ENCODE results near the gene PDE9A.

PDE9A gene

DNA sequence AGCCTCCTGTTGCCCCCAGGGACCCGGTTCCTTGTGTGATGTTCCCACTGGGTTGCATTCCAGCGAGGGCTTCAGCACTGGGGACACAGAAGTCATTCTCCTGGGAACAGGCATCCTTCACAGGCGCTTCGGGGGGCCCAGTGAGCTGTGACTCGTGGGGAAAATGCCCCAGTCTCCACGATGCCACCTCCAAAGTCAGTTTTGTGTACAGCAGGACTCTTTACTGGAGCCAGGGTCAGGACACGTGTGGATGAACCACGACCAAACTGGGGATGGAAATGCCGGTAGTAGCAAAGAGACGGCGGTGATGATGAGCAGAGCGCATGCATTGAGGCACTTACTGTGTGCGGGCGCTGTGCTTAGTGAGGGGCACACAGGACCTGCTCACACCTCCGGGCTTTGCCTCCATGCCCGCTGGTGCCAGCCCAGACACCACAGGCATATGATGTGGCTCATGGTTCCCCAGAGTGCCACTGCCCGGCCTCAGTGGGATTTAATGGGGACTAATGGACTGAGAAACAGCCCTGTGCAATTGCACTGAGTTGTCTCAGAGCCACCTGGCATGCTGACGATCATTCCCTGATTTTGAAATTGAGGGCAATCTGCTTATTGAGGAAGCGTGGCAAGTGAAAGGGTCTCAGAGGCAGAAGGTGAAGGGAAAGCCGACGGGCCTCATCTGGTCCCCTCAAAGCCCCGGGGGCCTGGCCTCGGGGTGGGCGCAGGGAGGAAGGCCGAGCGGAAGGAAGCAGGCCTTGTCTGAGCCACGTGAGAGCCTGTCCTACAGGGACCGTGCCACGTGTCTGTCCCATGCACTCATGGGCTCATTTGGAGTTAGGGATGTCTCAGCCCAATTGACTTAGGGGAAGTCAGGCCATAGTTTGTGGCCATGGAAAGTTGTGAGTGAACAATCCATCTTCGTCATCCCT is 91.4 kb downstream of the PDE9A start:
- DNase-seq, result peak; percentile 12

DNA sequence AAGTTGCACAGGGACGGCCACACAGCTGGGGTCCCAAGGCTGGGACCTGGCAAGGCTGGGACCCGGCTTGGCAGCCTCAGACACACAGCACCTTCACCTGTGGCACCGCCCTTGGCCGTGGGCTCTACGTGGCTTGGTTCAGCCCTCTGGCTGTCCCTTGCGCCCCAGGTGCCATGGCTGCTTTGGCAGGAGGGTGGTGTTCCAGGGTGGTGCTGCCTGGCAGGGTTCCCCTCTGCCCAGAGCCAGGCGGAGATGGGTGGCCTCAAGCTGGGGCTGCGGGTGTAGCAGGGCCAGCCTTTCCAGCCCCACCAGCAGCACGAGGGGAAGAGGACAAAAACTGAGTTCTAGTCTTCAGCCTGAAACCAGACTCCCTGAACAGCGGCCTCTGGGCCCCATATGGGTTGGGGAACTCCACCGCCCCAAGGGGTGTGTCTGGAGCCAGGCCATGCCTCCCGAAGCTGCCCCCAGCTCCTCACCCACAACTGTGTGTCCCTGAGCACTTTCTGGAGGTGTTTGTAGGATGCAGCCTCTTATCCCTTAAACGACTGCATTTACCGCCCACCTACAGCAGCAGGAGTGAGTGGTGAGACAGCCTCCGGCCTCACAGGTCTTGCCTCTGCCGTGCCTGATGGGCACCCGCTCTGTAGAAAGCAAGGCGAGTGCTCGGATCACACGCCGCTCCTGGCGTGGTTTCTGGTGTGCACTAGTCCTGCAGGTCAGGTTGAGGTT is 92.3 kb downstream of the PDE9A start:
- DNase-seq, result no peak

DNA sequence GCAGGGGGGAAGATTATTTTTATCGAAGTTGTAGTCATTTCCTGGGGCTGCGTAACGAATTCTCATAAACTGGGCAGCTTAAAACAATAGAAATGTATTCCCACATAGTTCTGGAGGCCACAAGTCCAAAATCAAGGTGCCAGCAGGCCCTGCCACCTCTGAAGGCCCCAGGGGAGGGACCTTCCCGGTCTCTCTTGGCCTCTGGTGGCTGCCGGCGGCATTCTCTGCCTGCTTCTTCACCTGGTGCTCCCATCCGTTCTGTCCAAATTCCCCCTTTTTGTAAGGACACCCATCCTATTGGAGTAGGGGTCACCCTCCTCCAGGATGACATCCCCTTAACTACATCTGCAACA is 92.8 kb downstream of the PDE9A start:
- DNase-seq, result no peak

DNA sequence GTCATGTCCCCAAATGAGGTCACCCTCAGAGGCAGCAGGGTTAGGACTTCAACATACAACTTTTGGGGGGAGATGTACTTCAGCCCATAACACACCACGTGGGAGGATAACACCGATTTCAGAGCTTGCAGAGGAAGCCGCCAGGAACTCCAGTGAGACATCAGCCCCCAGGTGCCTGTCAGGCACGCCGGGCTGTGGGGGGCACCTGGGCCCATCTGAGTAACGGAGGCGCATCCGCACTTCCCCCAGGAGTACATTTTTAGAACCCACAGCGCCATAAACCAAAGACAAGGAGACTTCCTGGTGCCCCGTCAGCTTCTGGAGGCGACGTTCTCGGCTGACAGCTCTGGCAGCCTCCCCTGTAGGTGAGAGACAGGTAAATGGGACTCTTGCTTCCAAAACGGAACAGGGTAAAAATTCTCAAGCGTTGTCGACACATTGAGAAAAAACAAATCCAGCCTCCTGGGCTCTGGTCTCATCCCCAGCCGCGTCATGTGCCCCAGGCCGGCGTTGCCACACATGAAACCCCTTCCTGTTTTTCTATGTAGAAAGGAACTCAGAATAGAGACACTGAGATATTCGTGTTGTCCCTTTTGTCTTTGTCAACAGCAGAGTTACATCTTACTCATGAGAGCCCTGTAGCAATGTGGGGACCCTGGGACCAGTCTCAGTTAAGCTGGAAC is 93.3 kb downstream of the PDE9A start:
- no peak for DNase-seq

DNA sequence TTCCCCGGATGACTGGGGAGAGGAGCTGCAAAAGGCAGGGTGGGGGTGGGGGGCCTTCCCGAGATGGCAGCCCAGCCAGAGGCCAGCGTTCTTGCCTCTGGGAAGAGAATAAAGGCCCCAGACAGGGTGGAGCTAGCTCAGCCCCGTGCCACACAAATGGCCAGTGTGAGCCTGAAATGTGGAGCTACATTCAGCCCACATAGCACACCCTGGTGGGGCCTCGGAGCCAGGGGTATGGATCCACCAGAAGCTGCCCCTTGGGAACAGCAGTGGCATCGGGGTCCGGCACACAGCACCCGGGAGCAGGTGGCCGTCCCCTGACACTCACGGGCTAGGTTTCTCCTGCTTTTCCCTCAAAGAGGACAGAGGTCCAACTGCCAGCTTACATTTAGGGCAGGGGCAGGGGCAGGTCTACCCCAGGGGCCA is 93.9 kb downstream of the PDE9A start:
- DNase-seq, result no peak

DNA sequence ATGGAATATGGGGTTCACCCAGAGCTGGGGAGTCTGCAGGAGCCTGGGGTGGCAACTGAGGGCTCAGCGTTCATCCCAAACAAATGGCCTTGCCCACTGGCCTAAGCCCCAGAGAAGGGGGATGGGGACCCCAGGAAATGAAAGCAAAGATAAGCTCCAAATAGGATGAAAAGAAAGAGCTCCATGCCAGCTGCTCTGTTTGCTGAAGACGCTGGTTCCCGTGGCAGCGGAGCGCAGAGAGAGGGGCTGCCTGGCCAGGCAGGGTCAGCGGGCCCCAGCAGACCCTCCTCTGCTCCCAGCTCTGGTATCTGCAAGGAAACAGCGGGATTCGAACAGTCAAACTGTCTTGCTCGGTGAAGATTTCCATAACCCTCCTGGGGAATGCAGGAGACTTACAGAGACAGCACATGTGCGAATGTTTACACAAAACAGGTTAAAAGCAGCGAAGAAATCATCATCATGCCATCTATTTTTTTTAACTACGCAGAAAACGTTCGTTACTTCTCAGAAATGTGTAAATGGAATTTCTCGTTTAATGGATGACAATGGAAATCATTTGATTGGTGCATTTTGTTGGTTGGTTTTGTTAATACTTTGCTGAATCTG is 94.4 kb downstream of the PDE9A start:
- no peak for DNase-seq

DNA sequence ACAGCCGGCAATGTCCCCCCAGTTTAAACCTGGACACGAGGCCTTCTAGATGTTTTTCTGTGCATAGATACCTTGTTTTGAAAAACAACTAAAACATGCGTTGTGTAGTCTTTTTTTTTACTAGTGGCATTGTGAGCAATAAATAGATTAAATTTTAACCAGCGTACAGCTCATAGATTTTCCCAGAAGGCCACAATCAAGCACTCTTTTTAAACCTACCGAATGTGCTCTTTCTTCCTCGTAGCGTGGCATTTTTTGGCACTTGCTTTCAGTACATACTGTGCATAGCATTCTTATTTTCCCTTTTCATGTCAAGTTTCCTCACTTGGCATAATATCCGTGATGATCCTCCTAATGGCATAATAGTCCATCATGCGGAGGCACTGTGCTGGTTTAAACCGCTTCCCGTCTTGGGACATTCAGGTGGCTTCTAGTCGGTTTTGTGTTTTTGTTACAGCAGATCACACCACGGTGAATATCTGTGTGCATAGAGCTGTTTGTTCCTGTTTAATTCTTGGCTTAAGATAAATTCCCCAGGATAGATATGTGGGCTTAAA is 95.3 kb downstream of the PDE9A start:
- DNase-seq, result no peak

DNA sequence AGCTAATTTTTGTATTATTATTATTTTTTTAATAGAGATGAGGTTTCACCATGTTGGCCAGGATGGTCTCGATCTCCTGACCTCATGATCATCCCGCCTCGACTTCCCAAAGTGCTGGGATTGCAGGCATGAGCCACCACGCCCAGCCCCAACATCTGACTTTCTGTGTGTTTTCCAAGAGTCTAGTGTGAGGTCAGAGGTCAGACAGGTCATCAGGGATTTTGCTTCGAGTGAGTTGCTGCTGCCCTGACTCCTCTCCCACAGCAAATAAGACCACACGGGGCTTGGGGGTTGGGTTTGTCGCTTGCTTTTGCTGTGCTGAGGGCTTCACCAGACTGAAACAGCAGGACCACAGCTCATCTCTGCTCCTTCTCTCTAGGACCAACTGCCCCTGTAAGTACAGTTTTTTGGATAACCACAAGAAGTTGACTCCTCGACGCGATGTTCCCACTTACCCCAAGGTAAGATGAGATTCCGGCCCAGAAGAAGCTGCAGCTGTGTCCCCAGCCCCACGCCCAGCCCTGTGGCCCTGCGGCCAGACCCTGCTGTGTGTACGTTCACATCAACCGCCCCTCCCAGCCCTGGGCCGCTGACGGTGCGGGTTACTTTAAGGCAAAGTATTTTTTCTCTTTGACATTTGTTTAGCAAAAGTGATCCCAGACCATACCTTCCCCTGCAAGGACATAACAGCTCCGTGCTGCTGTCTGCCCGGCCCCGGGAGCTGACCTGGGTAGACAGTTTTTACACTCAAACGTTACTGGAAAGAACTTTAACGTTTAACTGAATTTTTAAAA is 97.5 kb downstream of the PDE9A start:
- peak; percentile 8 for DNase-seq

DNA sequence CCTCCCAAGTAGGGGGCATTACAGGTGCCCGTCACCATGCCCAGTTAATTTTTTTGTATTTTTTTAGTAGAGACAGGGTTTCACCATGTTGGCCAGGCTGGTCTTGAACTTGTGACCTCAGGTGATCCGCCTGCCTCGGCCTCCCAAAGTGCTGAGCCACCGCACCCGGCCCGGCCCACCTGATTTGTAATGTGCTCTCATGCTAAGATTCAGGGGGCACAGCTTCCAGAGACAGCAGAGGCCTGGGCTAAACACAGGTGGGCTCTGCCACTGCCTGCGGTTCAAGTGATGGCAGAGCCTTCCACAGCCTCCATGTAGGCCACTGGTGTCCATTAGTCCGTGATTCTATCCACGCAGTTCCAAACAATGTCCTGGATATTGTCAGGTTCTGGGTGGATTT is 98.4 kb downstream of the PDE9A start:
- no peak for DNase-seq

DNA sequence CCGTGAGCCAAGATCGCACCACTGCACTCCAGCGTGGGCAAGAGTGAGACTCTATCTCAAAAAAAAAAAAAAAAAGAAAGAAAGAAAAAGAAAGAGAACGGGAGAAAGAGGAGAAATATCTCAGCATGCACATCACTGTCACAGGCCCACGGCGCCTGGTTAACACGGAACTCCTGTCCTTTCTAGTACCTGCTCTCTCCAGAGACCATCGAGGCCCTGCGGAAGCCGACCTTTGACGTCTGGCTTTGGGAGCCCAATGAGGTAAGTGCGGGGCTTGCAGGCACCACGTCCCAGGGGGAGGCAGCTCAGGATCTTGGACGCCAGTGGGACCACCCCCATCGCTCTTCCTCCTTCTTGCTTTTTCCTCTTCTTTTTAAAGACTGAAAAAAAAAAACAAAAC is 100.4 kb downstream of the PDE9A start:
- no peak for DNase-seq

DNA sequence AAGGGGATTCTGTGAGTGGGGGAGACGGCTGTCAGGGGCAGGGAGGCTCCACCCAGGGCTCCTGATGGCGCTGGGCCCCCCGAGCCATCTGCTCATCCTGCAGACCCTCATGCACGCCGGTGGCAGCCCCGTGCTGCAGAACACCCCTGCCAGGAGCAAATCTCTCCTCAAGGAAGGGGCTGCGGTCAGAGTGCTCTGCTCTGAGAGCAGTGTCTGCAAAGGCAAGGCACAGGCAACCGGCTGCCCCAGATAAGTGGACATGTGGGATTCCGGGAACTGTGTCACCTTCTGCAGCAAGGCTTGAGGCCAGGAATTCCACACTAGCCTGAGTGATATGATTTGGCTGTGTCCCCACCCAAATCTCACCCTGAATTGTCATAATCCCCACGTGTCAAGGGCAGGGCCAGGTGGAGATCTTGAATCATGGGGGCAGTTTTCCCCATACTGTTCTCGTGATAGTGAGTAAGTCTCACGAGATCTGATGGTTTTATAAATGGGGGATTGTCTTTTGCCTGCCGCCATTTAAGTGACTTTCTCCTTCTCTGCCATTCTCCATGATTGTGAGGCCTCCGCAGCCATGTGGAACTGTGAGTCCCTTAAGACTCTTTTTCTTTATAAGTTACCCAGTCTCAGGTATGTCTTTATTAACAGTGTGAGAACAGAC is 101.0 kb downstream of the PDE9A start:
- DNase-seq, result no peak

DNA sequence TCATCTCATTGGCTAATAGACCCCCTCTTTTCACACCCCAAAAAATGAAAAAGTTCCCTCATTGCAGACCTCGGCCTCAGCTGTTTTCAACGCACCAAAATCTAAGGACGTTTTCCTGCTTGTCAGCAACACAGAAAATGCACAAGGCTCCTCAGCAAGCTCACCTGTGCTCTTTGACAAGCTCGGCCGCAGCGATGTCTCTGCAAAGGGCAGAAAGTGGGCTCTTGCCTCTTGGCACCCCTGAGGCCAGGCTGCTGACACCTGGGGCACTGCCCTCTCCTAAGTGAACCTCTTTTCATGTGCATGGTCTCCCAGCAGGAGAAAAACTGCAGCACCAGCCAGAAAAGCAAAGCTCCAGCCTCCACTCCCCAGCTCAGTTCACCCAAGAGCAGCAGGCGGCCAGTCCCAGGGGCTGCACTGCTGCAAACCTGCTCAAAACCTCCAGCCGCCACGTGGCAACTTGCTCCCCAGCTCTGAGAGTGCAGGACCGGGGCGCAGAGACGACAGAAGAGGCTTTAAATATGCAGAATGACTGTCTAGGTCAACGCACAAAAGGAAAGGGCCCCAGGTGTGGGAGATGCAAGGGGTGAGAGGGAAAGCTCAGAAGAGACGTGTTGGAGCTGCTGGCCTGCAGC is 101.7 kb downstream of the PDE9A start:
- no peak for DNase-seq

DNA sequence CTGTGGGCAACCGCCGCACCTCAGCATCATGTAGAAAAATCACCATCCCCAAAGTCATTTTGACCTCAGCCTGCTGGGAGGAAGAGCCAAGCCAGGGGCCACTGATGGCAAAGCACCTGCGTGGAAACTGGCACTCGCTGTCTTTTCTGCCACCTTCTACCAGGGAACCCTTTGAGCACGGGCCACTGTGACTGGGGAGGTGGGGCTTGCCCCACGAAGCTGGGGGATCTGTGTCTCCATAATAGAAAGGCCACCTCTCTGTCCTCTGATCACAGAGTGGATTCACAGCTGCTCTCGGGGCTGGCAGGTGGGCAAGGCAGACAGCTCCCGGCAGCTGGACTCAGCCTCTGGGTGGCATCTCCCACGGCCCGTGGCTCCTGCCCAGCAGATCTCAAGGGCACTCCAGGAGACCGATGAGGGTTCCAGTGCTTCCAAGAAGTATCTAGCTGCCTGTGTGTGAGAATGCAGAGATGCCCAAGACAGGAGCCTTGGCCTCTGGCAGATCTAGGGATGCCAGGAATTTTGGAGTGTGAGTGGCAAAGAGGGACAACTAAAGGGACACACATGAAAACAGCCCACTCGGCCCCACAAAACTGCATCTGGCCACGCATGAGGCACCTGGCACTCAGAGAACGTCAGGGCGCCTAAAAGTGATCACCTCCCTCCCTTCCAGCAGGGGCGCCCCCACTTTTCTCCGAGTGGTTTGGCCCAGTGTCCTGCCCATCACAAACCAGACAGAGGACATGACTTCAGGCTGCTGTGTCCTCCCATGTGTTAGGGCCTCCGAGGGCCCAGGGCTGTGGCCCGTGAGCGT is 102.6 kb downstream of the PDE9A start:
- no peak for DNase-seq

DNA sequence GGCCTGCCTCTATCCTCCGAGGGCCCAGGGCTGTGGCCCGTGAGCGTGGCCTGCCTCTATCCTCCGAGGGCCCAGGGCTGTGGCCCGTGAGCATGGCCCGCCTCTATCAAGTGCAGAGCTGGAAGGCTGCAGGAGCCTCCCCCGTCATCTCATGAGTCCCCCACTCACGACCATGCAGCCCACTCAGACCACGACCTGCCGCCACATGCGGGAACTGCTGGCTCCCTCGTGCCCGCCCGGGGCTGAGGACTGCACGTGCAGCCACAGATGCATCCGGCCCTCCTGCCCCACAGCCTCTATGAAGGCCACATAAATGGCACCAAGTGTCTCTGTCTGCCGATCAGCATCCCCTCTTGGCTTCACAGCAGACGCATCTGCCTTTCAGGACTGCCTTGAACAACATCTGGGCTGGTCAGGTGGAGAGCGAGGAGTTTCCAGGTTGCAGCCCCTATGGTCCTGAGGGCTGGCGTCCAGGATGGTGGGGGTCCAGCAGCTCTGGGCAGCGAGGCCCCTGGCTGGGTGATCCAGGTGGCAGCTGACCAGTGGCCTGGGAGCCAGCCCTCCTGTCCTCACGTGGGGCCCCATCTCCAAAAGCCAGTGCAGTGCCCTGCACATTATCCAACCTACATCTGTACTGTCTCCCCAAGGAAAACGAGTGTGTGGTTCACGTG is 103.3 kb downstream of the PDE9A start:
- no peak for DNase-seq

DNA sequence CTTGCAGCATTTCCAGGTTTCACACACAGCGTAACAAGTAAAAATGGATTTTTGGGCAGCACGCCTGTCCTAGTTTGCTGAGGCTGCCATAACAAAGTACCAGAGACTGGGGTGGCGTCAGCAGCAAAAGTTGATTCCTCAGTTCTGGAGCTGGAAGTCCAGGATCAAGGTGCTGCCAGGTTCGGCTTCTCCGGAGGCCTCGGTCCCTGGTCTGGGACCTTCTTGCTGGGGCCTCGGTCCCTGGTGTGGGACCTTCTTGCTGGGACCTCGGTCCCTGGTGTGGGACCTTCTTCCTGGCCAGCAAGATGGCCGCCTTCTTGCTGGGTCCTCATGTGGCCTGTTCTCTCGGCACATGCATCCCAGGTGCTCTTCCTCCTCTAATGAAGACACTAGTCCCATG is 104.0 kb downstream of the PDE9A start:
- no peak for DNase-seq

DNA sequence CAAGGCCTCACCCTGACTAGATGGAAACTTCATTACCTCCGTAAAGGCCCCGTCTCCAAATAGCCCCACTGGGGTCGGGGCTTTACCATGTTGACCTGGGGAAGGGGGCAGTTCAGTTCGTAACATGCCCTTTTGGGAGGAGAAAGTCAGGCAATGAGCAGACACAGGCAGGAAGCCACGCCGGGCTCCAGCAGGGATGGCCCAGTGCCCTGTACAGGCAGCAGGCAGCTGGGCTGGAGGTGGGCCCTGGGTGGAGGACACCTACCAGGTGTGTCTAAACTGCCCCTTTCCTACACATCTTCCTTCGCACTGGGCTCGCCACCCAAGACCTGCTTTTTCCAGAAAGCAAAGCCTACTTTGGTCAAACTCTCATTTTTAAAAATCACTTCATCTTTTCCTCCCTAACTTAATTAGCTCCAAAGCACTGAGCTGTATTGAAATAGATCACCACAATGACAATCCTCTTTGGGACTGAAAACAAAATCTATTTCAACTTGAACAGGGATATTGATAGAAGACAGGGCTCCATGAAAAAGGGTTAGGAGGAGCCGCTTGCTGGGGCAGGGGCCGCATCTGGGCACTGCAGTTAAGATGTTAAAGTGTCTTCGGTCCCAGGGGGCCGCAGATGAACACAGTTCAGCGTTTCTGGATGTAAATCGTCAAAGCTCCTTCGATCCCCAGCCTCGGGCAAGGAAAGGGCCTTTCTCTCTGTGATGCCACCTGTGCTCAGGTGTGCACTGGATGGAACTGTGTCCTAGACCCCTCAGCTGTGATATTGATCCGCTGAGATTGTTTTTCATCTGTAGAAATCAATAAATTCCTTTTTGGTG is 104.6 kb downstream of the PDE9A start:
- no peak for DNase-seq

DNA sequence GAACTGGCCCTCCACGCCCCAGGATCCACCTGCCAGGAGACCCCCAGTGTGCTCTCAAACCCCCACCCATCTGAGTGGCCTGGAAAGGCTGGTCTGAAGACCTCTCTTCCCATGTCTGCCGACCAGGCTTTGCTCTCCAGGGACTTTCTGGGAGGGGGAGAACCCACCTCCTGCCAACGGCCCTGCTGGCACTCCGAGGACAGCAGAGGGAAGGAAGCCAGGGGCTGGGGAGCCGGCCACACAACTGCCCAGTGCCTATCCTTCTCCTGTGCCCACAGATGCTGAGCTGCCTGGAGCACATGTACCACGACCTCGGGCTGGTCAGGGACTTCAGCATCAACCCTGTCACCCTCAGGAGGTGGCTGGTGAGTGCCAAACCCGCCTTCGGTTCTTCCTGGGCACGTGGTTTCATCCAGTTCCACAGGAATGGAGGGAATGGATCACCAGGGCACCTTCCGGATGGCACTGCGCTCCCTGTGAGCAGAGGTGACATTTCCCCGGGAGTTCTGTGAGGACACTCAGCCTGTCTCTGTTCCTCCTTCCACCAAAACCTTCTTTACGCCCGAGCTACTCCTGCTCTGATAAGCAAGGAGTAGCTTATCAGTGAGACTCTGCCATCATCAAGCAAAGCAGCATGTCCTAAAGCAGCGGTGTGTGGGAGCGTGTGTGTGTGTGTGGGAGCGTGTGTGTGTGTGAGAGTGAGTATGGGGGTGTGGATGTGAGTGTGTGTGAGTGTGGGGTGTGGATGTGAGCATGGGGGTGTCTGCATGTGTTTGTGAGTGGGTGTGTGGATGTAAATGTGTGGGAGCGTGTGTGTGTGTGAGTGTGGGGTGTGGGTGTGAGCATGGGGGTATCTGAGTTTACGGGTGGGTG is 105.5 kb downstream of the PDE9A start:
- DNase-seq, result no peak

DNA sequence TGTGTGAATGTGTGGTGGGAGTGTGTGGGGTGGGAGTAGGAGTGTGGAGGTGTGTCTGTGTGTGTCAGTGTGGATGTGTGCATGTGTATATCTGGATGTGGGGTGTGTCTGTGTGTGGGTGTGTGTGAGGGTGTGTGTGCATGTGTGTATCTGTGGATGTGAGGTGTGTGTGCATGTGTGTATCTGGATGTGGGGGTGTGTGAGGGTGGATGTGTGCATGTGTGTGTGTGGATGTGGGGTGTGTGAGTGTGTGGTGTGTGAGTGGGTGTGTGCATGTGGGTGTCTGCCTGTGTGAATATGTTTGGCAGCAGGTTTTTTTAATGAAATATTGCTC is 106.1 kb downstream of the PDE9A start:
- DNase-seq, result no peak

Data from right hindlimb (tissue), 1 donor.